Ovary (tissue), 3 donors: ENCODE measurements around the gene ZSCAN22.

Experiments used
- CTCF ChIP-seq, 3 donors: fragments of 450-650 bp in 2 of 3; fragments of 200-600 bp in 1 of 3; IDR thresholded peaks; one replicate each; pipeline versions ENCODE4 v1.5.1 to v1.8.0; 2016 to 2022; ENCODE audit warnings: antibody characterized with exemption in 3 of 3, mild to moderate bottlenecking in 1 of 3
- POLR2A ChIP-seq: fragments of 450-650 bp; IDR thresholded peaks from one replicate; pipeline ENCODE4 v1.6.1; 2017; ENCODE audit warnings: antibody characterized with exemption, mild to moderate bottlenecking, moderate library complexity
- donor health status: DM: no; HTN: no; CAD: no.

- no peak for TF ChIP-seq CTCF (IDR thresholded peaks at IDR 0.05)
- no peak for TF ChIP-seq POLR2A
Measured at GRCh38 chr19:58350001-58350861, 23.4 kb downstream of the ZSCAN22 start.
